Measurements from ENCODE around the gene ADORA2B. TPM values are rescaled to one million over a fixed set of nuclear protein-coding genes. Genes with fewer than 3 reads are reported as not detected.

Gene ADORA2B
- total and polyA plus RNA-seq, 9 donors = 0.06 to 1.0 (median 0.28) TPM; not detected in 3

DNA sequence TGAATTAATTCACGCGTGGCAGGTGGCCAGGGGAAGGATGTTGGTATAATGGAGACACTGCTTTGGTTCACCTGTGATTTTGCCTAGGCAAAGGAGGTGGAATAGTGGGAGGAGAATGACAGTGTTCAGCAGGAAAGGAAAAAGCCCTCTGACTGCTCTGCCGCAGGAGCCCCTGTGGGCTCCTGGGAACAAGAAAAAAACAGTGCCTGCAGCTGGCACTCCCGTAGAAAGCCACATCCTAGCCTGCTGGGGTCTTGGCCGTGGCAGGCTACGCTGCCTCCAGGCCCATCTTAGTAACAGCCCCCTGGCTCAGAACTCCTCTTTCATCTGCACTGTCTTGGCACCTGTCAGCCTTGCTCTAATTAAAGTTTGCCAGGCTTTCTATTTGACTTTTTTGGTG is 20.6 kb downstream of the ADORA2B start:
- WGBS, 3 donors = 80 to 83% (median 81%) methylated on average over 6 of the region's 6 CpGs

DNA sequence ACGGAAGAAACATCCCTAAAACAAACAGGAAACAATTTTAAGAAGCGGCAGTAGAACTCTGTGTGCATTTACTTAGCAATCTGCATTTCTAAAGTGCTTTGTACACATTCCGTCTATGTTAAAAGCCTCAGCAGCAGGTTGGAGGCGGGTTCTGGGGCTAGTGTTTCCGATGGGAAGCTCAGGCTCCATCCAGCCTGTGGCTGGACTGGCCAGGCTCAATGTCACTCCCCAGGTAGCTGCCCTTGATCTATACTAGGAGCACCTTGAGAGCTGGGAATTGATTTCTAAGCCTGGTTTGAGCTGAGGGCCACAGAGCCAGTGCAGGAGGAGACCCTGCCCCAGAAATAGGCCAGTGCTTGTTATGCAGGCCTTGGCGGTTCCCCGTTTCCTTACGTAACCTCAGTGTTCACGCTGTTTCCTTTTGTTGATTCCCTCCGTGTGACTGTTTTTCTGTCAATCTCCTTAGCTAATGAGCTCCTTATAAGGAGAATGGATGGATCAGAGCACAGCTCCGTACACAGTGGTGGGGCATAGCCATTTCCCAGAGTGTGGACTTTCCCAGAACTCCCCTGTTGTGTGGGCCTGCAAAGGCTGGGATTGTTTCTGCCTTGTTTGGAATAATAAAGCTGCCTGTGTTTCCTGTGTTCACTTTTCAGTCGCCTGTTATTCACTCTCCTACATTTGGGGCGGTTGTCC is 21.4 kb downstream of the ADORA2B start:
- Histone ChIP-seq H3K27ac (no peak overlapping the region), H3K4me1 (ENCODE audit: insufficient read depth) (no peaks in the 10 kb centered on the region), H3K9me3 (no peaks in the 10 kb centered on the region), H3K36me3 (no peaks in the 10 kb centered on the region), H3K27me3 (no peaks in the 10 kb centered on the region), H3K4me3 (no peak overlapping the region)
- 68 to 76% (median 70%) methylated on average over 13 of the region's 13 CpGs for WGBS, 3 donors
- TF ChIP-seq POLR2A (IDR thresholded peaks at IDR 0.05) = no peak
- intact Hi-C loops (cut with DNase I) = no loop called here
- no peak for DNase-seq

More for the DNA sequence above, 20.6 kb downstream of the ADORA2B start:
- no peak overlapping the region for H3K27ac ChIP-seq
- H3K27me3 ChIP-seq = no peaks in the 10 kb centered on the region
- TF ChIP-seq EP300 (IDR thresholded peaks at IDR 0.05) (no peak), POLR2A (IDR thresholded peaks at IDR 0.05) (no peak)
- TF ChIP-seq, protein P1, sequence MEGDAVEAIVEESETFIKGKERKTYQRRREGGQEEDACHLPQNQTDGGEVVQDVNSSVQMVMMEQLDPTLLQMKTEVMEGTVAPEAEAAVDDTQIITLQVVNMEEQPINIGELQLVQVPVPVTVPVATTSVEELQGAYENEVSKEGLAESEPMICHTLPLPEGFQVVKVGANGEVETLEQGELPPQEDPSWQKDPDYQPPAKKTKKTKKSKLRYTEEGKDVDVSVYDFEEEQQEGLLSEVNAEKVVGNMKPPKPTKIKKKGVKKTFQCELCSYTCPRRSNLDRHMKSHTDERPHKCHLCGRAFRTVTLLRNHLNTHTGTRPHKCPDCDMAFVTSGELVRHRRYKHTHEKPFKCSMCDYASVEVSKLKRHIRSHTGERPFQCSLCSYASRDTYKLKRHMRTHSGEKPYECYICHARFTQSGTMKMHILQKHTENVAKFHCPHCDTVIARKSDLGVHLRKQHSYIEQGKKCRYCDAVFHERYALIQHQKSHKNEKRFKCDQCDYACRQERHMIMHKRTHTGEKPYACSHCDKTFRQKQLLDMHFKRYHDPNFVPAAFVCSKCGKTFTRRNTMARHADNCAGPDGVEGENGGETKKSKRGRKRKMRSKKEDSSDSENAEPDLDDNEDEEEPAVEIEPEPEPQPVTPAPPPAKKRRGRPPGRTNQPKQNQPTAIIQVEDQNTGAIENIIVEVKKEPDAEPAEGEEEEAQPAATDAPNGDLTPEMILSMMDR (IDR thresholded peaks at IDR 0.05) = no peak
- intact Hi-C loops (cut with DNase I) = no loop called here
- DNase-seq = no peak
- H3K36me3 ChIP-seq = no peaks in the 10 kb centered on the region
- H3K9me3 ChIP-seq = no peaks in the 10 kb centered on the region
- no peaks in the 10 kb centered on the region for H3K4me1 ChIP-seq (ENCODE audit: insufficient read depth)
- H3K4me3 ChIP-seq = no peak overlapping the region

DNA sequence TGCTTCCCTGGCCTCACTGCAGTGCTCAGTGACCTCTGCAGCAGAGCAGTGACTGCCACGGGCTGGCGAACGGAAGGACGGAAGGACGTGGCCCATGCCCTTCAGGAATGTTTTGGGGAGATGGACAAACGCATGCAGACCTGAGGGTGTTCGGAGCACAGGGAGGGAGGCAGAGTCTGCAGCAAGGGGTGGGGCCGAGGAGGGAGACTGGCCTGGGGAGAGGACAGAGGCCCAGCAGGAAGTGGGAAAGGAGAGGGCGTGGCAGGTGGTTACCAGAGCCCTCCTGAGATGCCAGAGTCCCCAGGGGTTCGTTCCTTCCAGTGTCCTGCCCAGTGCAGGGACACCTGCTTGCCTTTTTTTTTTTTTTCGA is 21.9 kb downstream of the ADORA2B start:
- TF ChIP-seq EP300 (IDR thresholded peaks at IDR 0.05) (no peak), POLR2A (IDR thresholded peaks at IDR 0.05) (no peak)
- TF ChIP-seq, protein P1 (IDR thresholded peaks at IDR 0.05) = no peak
- 71 to 80% (median 75%) methylated on average over 11 of the region's 11 CpGs for WGBS, 3 donors
- no peak overlapping the region for H3K27ac ChIP-seq
- no peak overlapping the region for H3K4me3 ChIP-seq
- no peaks in the 10 kb centered on the region for H3K27me3 ChIP-seq
- no peaks in the 10 kb centered on the region for H3K9me3 ChIP-seq
- no peaks in the 10 kb centered on the region for H3K36me3 ChIP-seq
- intact Hi-C loops (cut with DNase I) = no loop called here
- no peaks in the 10 kb centered on the region for H3K4me1 ChIP-seq (ENCODE audit: insufficient read depth)
- DNase-seq = no peak

DNA sequence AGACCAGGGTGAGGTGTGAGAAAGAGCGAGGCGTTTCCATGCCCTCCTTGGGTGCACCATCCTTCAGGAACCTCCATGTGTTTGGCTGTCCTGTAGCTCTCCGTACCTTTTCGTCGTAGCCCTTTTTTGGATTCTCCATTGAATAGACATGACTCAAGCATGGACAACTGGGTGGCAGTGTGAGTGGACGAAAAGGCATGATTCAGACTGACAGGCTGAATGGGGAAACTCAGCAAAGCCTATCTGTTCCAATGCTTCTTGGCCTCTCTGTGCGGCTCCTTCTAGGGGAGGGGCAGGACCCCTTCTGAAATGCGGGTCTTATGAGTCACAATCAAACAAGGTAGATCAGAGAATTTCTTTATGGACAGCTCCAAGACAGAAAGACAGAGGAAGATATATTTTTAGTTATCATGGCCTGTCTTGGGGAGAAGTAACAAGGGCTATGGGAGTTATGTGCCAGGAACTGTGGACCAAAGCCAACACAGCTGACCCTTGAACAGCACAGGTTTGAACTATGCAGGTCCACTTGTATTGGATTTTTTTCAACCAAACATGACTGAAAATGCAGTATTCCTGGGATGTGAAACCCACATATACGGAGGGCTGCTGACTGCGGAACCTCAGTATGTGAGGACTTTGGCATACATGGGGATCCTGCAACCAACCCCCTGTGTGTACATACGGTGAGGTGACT is 22.9 kb downstream of the ADORA2B start:
- Histone ChIP-seq H3K36me3 (no peaks in the 10 kb centered on the region), H3K4me1 (ENCODE audit: insufficient read depth) (no peaks in the 10 kb centered on the region), H3K9me3 (no peaks in the 10 kb centered on the region), H3K27me3 (no peaks in the 10 kb centered on the region), H3K27ac (no peak overlapping the region), H3K4me3 (no peak overlapping the region)
- TF ChIP-seq EP300 (IDR thresholded peaks at IDR 0.05) (no peak), POLR2A (IDR thresholded peaks at IDR 0.05) (no peak)
- TF ChIP-seq, protein P1 (IDR thresholded peaks at IDR 0.05) = no peak
- WGBS, 3 donors = 87 to 90% (median 88%) methylated on average over 11 of the region's 11 CpGs
- no peak for DNase-seq
- intact Hi-C loops (cut with DNase I) = no loop called here

DNA sequence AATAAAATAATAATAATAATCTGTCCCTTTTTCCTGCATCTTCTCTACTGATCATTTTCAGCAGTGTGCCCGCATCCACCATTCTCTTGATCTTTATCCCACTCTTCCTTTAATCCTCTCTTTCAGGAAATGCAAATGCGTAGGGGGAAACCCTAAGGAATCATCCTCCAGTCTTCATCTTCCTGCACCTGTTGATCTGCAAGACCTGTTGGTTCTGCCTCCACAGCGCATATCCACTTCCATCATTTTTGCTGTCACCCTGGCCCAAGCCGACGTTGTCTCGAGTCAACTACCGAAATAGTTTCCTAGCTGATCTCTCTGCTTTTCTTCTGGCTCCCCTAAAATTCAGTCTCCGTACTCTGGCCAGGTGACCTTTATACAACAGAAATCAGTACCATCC is 24.5 kb downstream of the ADORA2B start:
- WGBS, 3 donors = 93 to 96% (median 95%) methylated on average over 8 of the region's 8 CpGs

More for the DNA sequence above, 24.5 kb downstream of the ADORA2B start:
- Histone ChIP-seq H3K36me3 (no peaks in the 10 kb centered on the region), H3K27me3 (no peaks in the 10 kb centered on the region), H3K27ac (no peak overlapping the region), H3K4me3 (no peak overlapping the region), H3K4me1 (ENCODE audit: insufficient read depth) (no peaks in the 10 kb centered on the region), H3K9me3 (no peaks in the 10 kb centered on the region)
- TF ChIP-seq, protein P1 (IDR thresholded peaks at IDR 0.05) = no peak
- TF ChIP-seq POLR2A (IDR thresholded peaks at IDR 0.05) (no peak), EP300 (IDR thresholded peaks at IDR 0.05) (no peak)
- intact Hi-C loops (cut with DNase I) = no loop called here
- no peak for DNase-seq
